Camera-type eye (tissue), 1 donor: ENCODE data around the gene DUSP28. TPM values are rescaled to one million over a fixed set of nuclear protein-coding genes. Genes with fewer than 3 reads are reported as not detected.

Source experiments
- total RNA-seq: library from RNA; depleted of rRNA; stranded (reverse); fragments of >200 nt; gene quantifications from one replicate; pipeline ENCODE4 v1.2.3, GENCODE V29; 2014

The DUSP28 gene, protein sequence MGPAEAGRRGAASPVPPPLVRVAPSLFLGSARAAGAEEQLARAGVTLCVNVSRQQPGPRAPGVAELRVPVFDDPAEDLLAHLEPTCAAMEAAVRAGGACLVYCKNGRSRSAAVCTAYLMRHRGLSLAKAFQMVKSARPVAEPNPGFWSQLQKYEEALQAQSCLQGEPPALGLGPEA
- total RNA-seq = 6.6 TPM

DNA sequence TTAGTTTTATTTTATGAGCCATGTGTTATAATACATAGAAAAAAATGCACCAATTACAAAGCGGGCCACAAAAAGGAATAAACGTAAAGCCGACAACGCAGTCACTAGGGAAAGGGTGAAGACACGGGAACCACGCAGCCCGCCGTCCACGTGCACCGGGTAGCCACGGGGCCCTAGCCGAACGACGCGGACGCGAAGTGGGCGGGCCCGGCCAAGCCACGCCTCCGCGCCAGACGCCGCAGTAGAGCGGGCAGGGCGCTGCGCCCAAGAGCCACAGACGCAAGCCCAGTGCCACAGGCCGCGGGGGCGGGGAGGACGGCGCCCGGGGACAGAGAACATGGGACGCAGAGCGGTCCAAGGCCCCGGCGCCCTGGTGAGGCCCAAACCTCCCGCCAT lies at the start of gene DUSP28:
Gene DUSP28 (plus strand): TSS at position 274 of the 396 bp plus-strand sequence. CDS start 328 bp downstream, outside the sequence.

DNA sequence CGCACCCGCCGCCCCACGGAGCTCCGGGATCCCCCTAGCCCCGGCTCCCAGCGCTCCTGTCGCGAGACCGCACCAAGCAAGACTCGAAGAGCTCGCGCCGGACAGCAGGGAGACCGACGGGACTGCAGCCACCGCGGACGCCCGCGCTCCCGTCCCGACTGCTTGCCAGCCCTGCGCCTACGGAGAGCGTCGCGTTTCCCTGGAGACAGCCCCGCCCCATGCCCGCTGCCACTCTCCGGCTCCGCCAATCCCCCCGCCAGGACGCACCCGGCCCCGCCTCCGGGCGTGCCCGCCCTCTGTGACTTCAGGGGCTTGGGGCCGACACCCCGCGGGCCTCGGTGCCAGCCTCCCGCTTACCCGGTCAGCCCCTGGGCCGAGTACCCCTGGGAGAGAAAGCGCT lies 2.3 kb upstream of the DUSP28 start, which contains the start of gene ANKMY1:
Gene ANKMY1 (minus strand): TSS at position 181 of the 400 bp plus-strand sequence. CDS start 653 bp downstream, outside the sequence.

DNA sequence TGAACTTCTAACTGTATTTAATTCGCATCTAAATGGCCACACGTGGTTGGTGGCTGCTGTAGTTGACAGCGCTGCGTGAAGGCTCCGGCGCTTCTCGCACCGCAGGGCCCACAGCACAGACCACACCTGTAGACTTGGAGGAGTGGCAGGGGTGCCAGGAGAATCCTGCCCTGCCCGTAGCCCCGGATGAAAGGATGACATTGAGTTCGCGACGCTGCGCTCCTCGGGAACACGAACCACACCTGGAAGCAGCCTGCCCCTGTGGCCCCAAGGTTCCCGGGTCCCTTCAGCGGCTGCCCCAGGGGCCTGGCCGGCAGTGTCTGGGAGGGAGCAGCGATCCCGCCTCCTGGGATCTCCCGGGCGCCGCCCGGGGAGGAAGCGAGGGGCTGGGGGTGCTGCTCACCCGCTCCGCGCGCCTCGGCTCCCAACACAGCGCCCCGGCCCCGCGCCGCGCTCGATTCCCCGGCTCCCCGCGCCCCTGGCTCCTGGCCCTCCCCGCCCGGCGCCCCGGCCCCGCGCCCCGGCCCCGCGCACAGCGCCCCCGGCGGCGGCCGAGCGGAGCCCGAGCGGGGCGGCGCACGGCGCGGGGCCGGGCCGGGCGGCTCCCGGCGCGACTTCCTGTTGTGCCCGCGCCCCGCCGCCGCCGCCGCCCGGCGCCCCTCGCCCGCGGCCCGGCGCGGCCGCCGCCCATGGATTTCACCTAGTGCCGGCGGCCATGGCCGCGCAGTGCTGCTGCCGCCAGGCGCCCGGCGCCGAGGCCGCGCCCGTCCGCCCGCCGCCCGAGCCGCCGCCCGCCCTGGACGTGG lies 7.9 kb downstream of the DUSP28 start, which contains the start of gene RNPEPL1:
Gene RNPEPL1 (plus strand): TSS at position 613 of the 806 bp plus-strand sequence. CDS start 103 bp downstream, at position 716.

DNA sequence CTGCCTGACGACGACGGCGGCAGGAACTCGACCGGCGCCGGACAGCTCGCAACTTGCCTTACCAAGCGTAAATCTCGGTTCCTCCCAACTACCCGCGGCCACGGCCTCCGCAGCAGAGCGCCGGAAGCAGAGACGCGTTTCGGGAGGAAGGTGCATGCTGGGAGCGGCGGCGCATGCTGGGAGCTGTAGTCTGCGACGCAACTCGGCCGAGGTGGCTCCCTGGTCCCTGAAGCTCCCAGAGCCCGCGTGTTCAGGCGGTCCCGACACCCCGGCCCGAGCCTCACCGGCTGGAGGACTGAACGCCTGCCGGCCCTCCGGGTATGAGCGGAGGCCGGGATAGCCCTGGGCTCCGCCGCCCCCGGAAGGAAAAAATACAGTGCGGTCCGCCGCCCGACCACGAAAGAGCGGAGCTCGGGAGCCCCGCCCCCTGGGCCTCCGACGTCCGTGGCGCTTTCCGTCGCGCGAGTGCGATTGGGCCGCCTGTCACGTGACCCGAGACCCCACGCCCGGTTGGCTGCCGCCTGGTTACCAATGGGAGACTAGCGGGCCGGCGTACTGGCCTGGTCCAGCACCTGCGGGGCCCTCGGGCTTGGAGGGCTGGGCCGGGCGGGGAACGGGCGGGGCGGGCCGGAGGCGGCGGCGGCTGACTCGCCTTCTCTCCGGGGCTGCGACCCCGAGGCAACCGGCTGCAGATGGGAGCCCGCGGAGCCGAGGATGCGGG lies 26.2 kb downstream of the DUSP28 start, which contains the start of gene CAPN10:
Gene CAPN10 (plus strand): TSS at position 537 of the 721 bp plus-strand sequence. CDS start 178 bp downstream, at position 715.

Other genes starting within 250 kb of the DUSP28 start
- gene GPC1, start 124.7 kb upstream of the DUSP28 start, total RNA-seq = 51.4 TPM
- gene ANKMY1, start 2.4 kb upstream of the DUSP28 start, total RNA-seq = 13.5 TPM
- gene RNPEPL1, start 8.1 kb downstream of the DUSP28 start, total RNA-seq = 25.6 TPM
- gene CAPN10, start 26.4 kb downstream of the DUSP28 start, total RNA-seq = 31.4 TPM
- 1.2 TPM for gene GPR35, start 65.1 kb downstream of the DUSP28 start, total RNA-seq
- not detected for gene AQP12B, start 122.5 kb downstream of the DUSP28 start, total RNA-seq
- gene AQP12A, start 131.5 kb downstream of the DUSP28 start, total RNA-seq = not detected